ENCODE data around the gene CACNA1D.

CACNA1D gene

DNA sequence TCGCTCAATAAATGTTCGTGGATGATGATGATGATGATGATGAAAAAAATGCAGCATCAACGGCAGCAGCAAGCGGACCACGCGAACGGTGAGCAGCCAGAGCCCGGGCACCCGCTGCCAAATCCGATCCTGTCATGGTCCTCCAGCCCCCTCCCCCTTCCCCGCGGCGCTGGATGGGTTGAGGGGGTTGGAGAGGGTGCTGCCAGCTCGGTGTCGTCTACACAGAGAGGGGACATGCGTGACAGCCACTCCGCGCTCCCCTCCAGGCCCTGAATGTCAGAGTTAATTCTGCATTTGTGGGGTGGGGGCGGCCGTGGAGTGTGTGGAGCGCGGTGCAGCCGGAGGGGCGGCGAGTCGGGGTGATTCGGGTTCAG is 722 bp downstream of the CACNA1D start:
- in situ Hi-C loops (cut with MboI; ENCODE audit: low sequenced_read_pairs): no loop called here

DNA sequence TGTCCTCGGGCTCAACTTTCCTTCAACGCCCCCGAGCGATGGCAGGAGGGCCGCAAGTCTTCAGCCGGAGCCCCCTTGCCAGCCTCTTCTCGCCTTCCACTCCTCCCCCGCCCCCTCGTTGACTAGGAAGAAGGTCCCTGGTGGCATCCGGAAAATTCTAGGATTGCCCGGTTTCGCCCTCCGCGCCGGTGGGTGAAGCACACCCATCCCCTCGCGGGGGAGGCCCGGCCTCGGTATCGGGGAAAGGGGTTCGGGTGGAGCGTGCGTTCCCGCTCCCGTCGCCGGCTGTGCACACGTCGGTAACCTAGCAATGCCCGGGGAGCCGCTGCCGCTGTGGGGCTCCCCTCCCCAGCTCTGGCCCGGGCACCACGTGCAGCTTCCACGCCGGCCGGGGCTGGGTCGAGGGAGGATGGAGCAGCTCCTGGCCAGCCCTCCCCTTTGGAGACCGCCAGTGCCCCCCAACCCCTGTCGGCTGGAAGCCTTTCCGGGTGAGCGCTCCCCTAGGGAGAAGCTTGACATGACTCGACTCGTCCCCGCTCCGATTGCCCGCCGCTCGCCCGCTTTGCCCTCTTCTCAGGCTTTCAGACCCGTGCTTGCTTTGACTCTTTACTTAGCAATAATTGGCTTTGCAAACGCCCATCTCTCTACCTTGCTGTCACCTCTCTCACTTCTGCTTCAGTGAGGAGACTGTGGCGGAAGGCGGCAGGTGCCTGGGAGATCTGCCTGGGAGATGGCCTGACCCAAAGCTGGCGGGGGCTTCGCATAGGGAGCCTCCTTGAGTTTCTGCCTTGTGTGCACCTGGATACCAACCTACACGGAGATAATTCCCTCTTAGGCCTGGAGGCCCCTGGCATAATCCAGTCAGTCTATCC is 1.3 kb downstream of the CACNA1D start:
- in situ Hi-C loops (cut with MboI; ENCODE audit: low sequenced_read_pairs): no loop called here

DNA sequence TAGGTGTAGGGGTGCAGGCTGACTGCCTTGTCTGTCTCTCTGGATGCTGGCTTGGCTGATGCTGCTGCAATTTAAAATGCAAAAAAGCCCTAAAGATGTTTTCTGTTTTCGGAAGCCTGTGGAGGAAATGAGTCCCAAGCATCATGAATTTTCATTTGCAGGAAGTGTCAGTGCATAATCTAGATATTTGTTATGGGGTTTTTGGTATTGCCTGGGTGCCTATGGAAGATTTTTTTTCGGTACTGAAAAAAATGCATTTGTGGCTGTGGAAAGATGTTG is 1.9 kb downstream of the CACNA1D start:
- in situ Hi-C loops (cut with MboI; ENCODE audit: low sequenced_read_pairs): no loop called here

DNA sequence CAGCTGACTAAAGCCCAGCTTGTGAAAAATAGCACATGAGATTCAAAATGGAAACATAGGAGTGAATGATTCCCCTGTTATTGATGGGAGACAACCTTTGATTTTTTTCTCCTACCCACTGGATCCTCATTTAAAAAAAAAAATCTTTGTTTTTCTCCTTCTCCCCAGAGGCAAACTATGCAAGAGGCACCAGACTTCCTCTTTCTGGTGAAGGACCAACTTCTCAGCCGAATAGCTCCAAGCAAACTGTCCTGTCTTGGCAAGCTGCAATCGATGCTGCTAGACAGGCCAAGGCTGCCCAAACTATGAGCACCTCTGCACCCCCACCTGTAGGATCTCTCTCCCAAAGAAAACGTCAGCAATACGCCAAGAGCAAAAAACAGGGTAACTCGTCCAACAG is 2.6 kb downstream of the CACNA1D start:
- in situ Hi-C loops (cut with MboI; ENCODE audit: low sequenced_read_pairs): no loop called here

DNA sequence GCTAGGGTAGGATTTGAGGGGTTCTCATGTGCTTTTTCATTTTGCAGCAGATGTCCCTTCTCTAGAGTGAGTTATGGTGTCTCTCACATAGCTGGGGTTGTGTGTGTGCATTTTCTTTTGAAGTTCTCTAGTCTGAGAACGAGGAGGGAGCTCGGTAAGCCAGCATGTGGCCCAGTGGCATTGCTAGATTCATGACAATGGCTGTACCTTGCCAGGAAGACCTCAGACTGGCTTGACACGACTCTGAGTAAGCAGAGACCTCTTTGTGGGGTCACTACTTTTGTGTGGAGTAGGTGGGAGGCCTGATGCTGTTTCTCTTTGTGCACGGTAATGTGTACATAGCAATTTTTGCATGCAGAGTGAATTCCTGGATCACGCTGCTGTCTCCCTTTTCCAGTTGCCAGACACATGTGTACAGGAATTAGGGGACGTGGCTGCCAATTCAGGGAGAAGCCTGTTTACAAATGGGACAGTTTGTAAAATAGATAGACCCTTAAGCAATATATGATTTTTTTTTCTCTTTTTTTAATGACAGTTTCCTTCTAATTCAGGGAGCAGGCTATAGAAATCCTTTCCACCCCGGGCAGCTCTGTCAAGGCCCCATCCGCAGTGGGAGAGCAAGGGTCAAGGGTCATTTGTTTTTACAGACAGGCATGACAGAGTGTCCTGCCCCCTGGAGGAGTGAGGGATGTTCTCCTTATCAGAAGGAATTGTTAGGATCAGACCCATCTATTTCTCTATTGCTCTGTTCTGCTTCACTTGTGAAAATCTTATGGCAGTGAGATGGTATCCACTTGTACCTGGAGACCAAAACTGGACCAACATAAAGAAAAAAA is 4.6 kb downstream of the CACNA1D start:
- in situ Hi-C loops (cut with MboI; ENCODE audit: low sequenced_read_pairs): no loop called here

DNA sequence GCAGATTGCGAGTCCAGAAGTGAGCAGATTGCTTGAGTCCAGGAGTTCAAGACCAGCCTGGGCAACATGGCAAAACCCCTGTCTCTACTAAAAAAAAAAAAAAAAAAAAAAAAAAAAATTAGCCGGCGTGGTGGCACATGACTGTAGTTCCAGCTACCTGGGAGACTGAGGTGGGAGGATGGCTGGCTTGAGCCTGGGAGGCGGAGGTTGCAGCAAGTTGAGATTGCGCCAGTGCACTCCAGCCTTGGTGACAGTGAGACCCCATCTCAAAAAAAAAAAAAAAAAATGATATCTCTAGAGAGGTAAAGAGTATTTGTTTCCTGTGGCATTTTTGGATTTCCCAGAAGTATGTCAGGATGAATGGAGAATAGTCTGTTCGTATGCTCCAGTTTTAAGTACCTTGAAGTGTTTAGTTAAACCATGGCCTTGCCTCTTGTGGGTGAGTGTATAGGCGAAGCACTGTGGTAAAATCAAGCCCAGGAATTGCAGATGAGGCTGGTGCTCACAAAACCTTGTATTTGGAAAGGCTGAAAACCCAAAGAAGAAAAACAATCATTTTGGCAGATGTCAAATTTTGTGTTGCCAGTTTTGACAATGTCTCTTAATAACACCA is 5.9 kb downstream of the CACNA1D start:
- in situ Hi-C loops (cut with MboI; ENCODE audit: low sequenced_read_pairs): no loop called here

DNA sequence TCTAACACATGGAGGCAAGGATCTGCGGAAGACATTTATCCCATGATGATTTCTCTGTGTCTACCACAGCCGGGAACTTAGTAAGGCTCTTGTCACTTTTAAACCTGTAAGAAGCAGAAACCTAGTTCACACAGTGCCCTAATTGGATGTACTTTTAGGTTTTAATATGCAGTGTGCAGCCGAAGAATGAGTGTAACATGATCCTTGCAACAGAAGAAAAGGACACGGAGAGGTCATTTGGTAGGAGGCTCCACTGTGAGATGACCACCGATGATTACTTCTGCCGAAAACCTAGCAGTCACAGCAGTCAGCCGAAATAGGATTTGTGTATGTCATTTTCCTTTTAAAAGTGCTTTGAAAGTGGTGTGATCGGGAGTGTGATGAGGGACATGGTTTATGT is 6.8 kb downstream of the CACNA1D start:
- in situ Hi-C loops (cut with MboI; ENCODE audit: low sequenced_read_pairs): no loop called here

DNA sequence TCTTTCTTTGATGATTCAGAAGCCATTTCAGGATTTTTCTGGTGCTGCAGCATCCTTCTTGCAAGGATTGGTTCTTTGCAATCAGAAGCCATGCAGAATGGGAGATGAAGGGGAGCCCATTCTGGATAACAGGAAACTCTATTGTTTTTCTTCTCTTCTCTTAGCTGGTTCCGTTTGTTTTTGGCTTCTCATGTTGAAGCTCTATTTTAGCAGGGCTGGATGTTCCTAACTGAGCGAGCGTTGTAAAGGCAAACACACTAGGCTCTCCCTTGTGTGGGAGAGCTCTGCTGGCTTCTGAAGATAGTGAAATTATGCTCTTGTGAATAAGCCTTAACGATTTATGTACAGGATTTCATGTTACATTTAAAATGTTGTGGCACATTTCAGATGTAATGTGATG is 8.3 kb downstream of the CACNA1D start:
- in situ Hi-C loops (cut with MboI; ENCODE audit: low sequenced_read_pairs): no loop called here

DNA sequence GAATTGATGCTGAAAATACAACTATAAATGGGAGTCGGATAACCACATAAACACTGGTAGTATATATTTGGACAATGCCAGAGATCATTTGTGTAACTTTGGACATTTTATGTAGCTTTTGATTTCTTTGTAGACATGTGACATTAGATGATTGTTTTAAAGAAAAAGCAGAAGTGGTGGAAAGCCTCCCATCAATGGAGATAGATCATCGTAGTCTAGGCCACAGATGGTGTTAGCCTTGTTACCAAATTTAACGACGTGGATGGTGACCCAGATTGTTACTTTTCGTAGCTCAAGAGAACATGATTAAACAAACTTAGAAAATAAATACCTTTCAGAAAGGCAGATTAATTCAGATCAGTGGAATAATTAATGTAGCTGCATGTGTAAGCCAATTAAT is 8.8 kb downstream of the CACNA1D start:
- in situ Hi-C loops (cut with MboI; ENCODE audit: low sequenced_read_pairs): no loop called here

DNA sequence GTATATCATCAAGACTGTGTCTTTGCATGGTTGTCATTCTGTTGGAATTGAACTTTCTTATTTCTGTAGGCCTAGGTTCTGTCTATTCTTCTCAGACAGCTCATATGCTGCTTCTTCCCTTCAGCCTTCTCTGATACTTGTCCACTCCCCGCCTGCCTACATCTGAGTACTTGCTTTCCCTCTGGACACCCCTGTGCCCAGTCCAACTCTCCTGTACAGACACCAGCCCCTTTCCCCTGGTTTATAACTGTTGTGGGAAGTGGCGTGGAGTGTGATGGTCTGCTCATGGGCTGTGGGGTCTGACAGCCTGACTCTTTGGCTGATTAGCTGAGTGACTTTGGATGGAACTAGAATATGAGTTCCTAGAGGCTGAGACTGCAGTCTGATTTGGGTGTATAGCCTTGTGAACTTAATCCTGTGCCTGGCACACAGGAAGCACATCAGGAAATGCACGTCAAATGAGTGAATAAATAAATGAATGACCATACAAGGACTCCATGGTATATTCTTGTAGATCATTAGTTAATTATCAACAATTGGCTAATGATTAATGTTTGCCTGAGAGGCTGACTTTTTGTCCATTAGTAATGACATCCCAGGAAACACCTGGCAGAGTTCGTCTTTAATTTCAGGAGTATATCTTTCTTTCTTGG is 11.8 kb downstream of the CACNA1D start:
- in situ Hi-C loops (cut with MboI; ENCODE audit: low sequenced_read_pairs): no loop called here

DNA sequence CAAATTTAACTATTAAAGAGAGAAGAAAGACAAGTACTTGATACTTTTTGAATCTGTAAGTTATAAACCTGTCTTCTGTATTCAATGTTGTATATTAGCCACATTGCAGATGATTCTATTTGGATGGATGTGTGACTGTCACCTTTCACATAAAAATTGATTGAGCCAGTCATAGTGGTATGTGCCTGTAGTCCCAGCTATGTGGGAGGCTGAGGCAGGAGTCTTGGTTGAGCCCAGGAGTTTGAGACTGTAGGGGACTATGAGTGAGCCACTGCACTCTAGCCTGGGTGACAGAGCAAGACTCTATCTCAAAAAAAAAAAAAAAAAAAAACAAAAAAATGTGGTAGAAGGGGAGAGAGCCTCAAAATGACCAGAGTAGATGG is 12.3 kb downstream of the CACNA1D start:
- in situ Hi-C loops (cut with MboI; ENCODE audit: low sequenced_read_pairs): no loop called here

DNA sequence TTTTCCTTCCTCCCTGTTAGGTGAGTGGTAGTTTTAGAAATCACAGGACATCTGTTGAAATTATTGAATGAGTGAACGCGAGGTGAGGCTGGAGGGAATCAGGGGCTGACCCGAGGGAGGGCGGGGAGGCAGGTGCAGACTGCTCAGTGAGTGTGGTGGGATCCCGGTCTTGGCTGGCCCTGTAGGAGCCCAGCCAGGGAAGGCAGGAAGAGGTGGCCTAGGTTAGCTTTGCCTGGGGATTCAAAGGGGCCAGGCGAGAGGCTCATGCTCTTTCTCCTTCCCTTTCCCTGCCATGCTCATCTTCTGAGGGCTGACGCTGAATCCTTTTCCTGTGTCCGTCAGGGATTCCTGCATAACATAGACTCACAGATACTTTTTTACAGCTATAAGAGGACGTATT is 15.1 kb downstream of the CACNA1D start:
- in situ Hi-C loops (cut with MboI; ENCODE audit: low sequenced_read_pairs): no loop called here

DNA sequence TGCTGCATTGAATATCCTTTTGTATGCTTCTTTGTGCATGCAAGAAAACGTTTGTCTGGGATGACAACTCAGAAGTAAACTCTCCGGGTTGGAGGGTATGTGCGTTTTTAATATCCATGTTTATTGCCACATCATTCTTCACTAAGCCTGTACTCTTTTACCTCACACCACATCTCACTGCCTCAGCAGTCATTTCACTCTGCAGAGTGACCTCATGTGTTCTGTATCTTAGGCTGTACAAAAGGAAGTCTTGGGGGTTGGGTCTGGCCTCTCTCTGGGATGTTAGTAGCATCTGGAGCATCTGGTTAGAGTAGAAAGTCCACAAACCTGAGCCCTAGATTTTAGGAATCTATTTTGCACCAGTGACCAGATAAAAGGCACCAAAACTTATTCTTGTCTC is 16.1 kb downstream of the CACNA1D start:
- in situ Hi-C loops (cut with MboI; ENCODE audit: low sequenced_read_pairs): no loop called here

DNA sequence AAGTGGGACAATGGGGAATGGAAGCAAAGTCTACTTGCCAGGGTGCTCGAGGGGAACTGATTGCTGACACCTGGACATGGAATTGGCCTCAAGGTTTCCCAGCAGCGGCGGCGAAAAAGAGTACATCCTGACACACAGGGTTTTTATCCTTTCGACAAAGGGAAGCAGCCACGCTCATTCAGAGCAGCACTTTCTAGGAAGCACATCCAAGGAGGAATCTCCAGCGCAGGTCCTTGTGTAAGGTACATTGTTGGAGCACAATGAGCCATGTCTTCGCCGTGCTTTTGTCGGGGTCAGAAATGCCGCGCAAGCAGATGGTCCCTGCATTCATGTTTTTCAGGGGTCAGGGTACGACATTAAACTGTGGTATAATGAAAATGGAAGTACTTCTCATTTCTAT is 16.8 kb downstream of the CACNA1D start:
- in situ Hi-C loops (cut with MboI; ENCODE audit: low sequenced_read_pairs): no loop called here

DNA sequence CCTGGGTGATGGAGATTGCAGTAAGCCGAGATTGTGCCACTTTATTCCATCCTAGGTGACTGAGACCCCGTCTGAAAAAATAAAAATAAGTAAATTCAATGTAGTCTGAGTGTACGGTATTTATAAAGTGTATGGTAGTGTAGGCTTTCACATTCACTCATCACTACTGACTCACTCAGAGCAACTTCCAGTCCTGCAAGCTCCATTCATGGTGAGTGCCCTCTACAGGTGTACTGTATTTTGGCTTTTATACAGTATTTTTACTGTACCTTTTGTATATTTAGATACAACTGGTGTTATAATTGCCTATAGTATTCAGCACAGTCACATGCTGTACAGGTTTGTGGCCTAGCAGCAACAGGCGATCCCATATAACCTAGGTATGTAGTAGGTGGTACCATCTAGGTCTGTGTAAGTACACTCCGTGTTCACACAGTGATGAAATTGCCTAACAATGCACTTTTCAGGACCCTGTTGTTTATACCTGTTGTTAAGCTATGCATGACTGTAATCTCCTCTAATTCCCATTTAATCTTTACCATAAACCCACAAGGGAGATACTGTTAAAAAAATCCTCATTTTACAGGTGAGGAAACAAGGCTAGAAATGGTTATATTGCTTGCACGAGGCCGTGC is 19.3 kb downstream of the CACNA1D start:
- in situ Hi-C loops (cut with MboI; ENCODE audit: low sequenced_read_pairs): no loop called here

DNA sequence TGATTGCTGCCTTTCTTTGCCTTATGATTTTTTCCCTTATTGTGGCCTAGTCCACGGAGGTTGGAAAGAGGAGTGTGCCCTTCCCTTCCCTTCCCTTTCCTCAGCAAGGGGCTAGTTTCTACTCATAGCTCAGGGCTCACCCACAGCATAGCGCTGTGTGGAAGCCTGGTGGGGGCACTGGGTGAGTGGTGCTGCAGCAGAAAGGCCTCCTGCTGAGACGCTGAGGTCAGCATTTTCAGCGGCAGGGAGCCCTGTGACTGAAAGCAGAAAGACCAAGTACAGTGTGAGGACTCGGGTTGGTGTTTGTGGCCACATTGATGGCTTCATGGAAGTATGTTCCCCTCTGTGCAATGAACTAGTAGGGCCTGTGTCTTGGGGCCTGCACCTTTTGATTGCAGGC is 21.9 kb downstream of the CACNA1D start:
- in situ Hi-C loops (cut with MboI; ENCODE audit: low sequenced_read_pairs): no loop called here

DNA sequence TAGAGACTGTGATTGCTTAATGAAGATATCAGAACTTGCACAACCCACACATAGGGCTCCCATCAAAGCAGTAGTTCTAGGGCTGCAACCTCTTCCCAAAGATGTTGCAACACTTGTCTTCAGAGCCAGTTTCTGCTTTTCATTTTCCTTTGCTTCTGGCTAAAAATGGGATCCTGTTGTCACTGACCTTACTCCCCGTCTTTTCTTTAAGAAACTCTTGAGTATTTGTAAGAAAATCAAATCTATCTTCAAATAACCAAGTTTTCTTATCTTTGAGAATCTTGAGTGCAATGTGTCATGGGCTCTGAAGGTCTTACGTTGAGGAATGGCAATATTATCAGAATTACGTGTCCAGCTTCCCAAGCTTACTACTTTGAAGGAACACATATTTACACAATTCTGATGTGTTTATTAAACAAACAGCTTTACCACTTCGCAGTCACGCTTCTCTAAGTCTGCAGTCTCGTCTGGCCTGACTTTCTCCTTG is 24.1 kb downstream of the CACNA1D start:
- in situ Hi-C loops (cut with MboI; ENCODE audit: low sequenced_read_pairs): no loop called here

DNA sequence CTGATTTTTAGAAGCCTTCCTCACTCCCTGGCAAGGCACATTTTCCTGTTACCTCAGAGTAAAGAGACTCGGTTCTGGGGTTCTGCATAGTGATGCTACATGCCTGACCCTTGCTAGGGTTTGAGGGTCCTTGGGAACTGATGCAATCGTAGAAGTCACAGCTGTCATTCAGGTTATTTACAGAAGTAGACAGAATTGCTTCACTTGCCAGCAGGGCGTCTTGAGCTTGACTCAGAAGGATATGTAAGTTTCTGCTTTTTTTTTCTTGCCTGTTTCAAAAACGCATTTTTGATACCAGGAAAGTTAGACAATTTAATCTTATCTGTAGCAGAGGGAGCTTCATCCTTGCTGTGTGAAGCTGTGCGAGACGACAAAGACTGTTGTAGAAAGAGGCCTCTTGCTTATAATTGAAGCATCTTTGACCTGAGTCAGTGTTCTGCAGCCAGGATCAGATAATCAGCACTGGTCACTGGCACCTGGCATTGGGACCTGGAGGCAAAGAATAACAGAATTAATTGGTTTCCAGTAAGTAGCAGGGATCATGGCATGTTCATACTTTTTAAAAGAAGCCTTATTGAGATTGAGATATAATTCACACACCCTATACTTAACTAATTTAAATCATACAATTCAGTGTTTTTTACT is 24.8 kb downstream of the CACNA1D start:
- in situ Hi-C loops (cut with MboI; ENCODE audit: low sequenced_read_pairs): no loop called here

DNA sequence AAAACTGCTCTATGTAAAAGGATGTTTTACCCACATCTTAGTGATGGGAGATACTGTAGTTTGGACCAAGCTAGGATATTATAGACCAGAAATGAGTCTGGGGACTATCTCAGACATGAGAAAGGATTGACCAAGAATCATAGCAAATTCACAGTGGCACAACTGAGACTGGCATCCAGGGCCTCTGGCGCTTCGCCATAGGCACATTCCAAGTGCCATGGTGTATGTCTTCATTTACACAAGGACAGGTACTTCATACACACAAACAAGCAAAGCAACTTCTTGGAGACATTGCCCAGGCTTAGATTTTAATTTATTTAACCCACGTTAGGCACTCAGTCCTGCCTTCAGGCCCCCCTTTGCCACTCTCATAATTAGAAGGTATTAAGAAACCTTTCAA is 28.9 kb downstream of the CACNA1D start:
- in situ Hi-C loops (cut with MboI; ENCODE audit: low sequenced_read_pairs): no loop called here

DNA sequence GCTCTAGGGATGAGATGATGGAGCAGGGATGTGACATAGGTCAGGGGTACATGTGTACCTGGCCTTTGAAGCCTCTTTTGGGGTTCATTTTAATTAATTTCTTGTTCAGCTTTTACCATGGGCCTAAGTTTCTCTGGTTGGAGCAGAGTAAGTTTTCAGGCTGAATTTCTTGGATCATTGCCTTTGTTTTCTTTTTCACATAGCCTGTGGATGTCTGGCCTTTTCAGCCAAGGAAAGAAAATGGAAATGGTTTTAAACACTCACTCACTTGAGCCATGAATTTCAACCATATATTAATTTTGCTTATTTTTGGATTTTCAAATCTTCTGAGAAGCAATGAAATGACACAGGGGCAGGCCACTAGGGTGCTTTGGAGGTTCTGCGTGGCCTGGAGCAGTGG is 30.2 kb downstream of the CACNA1D start:
- in situ Hi-C loops (cut with MboI; ENCODE audit: low sequenced_read_pairs): no loop called here
